HUES6 (cell line): Measurements from ENCODE around the gene E2F1.

Experiments
- H3K27ac ChIP-seq: 2 replicates; pipeline ENCODE4 v1.7.0; 2013; ENCODE audit warnings: low read depth, mild to moderate bottlenecking, low read length, inconsistent platforms
- H3K27me3 ChIP-seq: 2 replicates; pipeline ENCODE4 v1.6.1; 2013; ENCODE audit warnings: low read length; ENCODE audit not compliant: control insufficient read depth, insufficient read depth
- H3K36me3 ChIP-seq: 2 replicates; pipeline ENCODE4 v1.6.1; 2013; ENCODE audit warnings: low read length; ENCODE audit not compliant: control insufficient read depth, insufficient read depth
- H3K4me1 ChIP-seq: 2 replicates; pipeline ENCODE4 v1.6.1; 2013; ENCODE audit warnings: low read length; ENCODE audit not compliant: control insufficient read depth, insufficient read depth
- H3K4me3 ChIP-seq: 2 replicates; pipeline ENCODE4 v1.5.1; 2013; ENCODE audit warnings: low read depth, low read length
- H3K9ac ChIP-seq: one replicate; pipeline ENCODE4 v1.6.1; 2013; ENCODE audit warnings: mild to moderate bottlenecking, low read length
- H3K9me3 ChIP-seq: 2 replicates; pipeline ENCODE4 v1.6.1; 2013; ENCODE audit warnings: low read depth, low read length; ENCODE audit not compliant: control insufficient read depth, insufficient read depth

E2F1 gene

GRCh38 chr20:33685328-33686099 lies 671 bp downstream of the E2F1 start:
- Histone ChIP-seq H3K36me3 (peaks cover 3% of the 10 kb centered on the region; the same call in 1 of the 2 replicates), H3K27ac (no peak overlapping the region), H3K9ac (peak overlapping the region; percentile 86), H3K27me3 (peaks cover 8% of the 10 kb centered on the region; the same call in 1 of the 2 replicates), H3K4me1 (peaks cover 26% of the 10 kb centered on the region), H3K9me3 (no peaks in the 10 kb centered on the region), H3K4me3 (peak overlapping the region; percentile 86)

- no peak overlapping the region for H3K27ac ChIP-seq
- H3K27me3 ChIP-seq, result peaks cover 8% of the 10 kb centered on the region; the same call in 1 of the 2 replicates
- H3K36me3 ChIP-seq, result peaks cover 10% of the 10 kb centered on the region
- no peaks in the 10 kb centered on the region for H3K9me3 ChIP-seq
- H3K4me3 ChIP-seq, result peak overlapping the region; percentile 86
- peaks cover 20% of the 10 kb centered on the region for H3K4me1 ChIP-seq
- H3K9ac ChIP-seq, result peak overlapping the region; percentile 86
Observed at GRCh38 chr20:33684533-33685327, 1.5 kb downstream of the E2F1 start.

- Histone ChIP-seq H3K9me3 (no peaks in the 10 kb centered on the region), H3K36me3 (peaks cover 38% of the 10 kb centered on the region), H3K4me3 (no peak overlapping the region), H3K27ac (no peak overlapping the region), H3K27me3 (no peaks in the 10 kb centered on the region), H3K9ac (no peak overlapping the region), H3K4me1 (peaks cover 17% of the 10 kb centered on the region)
Observed at GRCh38 chr20:33681728-33682353, 4.3 kb downstream of the E2F1 start.

DNA sequence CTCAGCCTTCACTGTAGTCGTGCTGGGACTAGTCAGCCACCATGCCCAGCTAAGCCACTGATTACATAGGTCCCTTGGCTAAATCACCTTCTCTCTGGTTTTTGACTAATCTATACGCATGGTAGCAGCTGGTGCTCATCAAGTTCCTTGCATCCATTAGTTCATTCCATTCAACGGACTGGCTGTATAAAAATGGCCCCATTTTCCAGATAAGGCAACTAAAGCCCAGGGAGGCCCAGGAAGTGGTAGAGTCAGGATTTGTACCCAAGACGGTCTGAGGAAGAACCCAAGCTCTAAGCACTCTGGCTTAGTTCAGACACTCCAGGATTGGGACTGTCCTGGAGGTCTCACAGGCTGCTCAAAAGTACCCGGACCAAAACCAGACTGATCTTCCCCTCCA lies 4.9 kb downstream of the E2F1 start:
- Histone ChIP-seq H3K27ac (no peak overlapping the region), H3K36me3 (peaks cover 43% of the 10 kb centered on the region)

GRCh38 chr20:33680686-33681085 lies 5.5 kb downstream of the E2F1 start:
- Histone ChIP-seq H3K4me1 (peaks cover 16% of the 10 kb centered on the region; the same call in 1 of the 2 replicates), H3K9me3 (no peaks in the 10 kb centered on the region), H3K27me3 (no peaks in the 10 kb centered on the region), H3K27ac (no peak overlapping the region), H3K4me3 (no peak overlapping the region), H3K36me3 (peaks cover 49% of the 10 kb centered on the region), H3K9ac (no peak overlapping the region)

More for the DNA sequence above, 4.9 kb downstream of the E2F1 start:
- H3K4me1 ChIP-seq, result peaks cover 14% of the 10 kb centered on the region; the same call in 1 of the 2 replicates
- no peaks in the 10 kb centered on the region for H3K27me3 ChIP-seq
- no peaks in the 10 kb centered on the region for H3K9me3 ChIP-seq
- H3K9ac ChIP-seq, result no peak overlapping the region
- H3K4me3 ChIP-seq, result no peak overlapping the region

- H3K9ac ChIP-seq, result no peak overlapping the region
- H3K36me3 ChIP-seq, result peaks cover 50% of the 10 kb centered on the region
- H3K4me3 ChIP-seq, result no peak overlapping the region
- H3K4me1 ChIP-seq, result peaks cover 18% of the 10 kb centered on the region; the same call in 1 of the 2 replicates
- no peak overlapping the region for H3K27ac ChIP-seq
- no peaks in the 10 kb centered on the region for H3K9me3 ChIP-seq
- no peaks in the 10 kb centered on the region for H3K27me3 ChIP-seq
Observed at GRCh38 chr20:33679758-33680485, 6.3 kb downstream of the E2F1 start.

DNA sequence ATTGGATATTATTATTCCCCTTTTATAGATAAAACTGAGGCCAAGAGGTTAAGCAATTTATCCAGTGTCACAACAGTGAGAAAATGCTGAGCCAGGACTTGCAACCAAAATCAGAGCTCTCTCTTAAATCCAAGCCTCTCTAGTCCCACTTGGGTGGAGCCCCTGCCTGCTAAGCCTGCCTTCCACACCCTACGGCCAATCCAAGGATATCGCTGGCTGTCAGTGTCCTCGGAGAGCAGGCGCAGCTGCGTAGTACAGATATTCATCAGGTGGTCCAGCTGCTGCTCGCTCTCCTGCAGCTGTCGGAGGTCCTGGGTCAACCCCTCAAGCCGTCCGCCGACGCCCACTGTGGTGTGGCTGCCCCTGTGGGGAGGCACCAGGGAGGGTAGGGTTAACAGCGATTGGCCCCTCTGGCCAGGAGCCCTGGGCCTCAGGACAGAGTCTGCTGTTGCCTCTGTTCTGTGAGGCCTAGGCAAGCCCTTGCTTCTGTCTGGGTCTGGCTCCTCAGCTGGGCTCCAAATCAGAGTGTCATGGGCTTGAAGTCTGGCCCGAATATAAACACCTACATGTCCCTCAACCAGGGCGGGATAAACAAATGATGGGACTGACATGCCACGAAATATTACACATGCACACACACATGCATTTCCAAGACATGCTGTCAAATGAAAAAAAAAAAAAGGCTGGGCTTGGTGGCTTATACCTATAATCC lies 8.0 kb downstream of the E2F1 start:
- H3K27me3 ChIP-seq, result no peaks in the 10 kb centered on the region
- peaks cover 50% of the 10 kb centered on the region for H3K36me3 ChIP-seq
- no peaks in the 10 kb centered on the region for H3K9me3 ChIP-seq
- H3K27ac ChIP-seq, result no peak overlapping the region
- no peak overlapping the region for H3K4me3 ChIP-seq
- no peak overlapping the region for H3K9ac ChIP-seq
- peaks cover 19% of the 10 kb centered on the region; the same call in 1 of the 2 replicates for H3K4me1 ChIP-seq

DNA sequence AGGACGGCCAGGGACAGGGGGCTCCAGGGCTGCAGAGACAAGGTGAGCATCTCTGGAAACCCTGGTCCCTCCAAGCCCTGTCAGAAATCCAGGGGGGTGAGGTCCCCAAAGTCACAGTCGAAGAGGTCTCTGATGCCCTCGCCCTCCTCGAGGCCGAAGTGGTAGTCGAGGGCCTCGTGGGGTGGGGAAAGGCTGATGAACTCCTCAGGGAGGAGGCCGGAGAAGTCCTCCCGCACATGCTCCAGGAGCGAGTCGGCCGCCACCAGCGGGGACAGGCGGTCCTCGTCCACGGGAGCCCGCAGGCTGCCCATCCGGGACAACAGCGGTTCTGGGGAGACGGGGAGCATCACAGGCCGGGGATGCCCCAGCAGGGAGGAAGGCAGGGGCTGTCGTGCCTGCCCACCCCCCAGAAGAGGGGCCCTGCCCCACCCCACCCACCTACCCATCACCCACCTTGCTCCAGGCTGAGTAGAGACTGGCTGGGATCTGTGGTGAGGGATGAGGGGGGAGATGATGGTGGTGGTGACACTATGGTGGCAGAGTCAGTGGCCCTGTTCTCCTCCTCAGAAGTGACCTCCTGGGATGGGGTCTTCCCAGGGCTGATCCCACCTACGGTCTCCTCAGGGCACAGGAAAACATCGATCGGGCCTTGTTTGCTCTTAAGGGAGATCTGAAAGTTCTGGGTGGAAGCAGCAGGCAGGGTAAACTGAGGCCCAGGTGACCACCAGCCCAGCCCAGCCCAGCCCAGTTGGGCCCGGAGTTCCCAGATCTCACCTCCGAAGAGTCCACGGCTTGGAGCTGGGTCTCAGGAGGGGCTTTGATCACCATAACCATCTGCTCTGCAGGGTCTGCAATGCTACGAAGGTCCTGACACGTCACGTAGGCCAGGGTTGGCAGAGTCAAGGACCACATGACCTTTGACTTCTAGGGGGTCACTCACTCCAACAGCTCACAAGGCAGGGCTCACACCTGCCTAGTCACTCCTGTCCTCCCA lies 9.2 kb downstream of the E2F1 start:
- H3K4me3 ChIP-seq, result no peak overlapping the region
- no peaks in the 10 kb centered on the region for H3K9me3 ChIP-seq
- no peaks in the 10 kb centered on the region for H3K27me3 ChIP-seq
- no peak overlapping the region for H3K27ac ChIP-seq
- no peak overlapping the region for H3K9ac ChIP-seq
- H3K36me3 ChIP-seq, result peaks cover 50% of the 10 kb centered on the region
- peaks cover 28% of the 10 kb centered on the region for H3K4me1 ChIP-seq

GRCh38 chr20:33676121-33676520 lies 10.1 kb downstream of the E2F1 start:
- Histone ChIP-seq H3K27ac (no peak overlapping the region), H3K4me1 (peaks cover 28% of the 10 kb centered on the region)

More at GRCh38 chr20:33676121-33676520, 10.1 kb downstream of the E2F1 start:
- Histone ChIP-seq H3K27me3 (no peaks in the 10 kb centered on the region), H3K4me3 (no peak overlapping the region), H3K9me3 (no peaks in the 10 kb centered on the region), H3K9ac (no peak overlapping the region), H3K36me3 (peaks cover 59% of the 10 kb centered on the region)
